Measurements from ENCODE around the gene COX20.

Gene COX20

DNA sequence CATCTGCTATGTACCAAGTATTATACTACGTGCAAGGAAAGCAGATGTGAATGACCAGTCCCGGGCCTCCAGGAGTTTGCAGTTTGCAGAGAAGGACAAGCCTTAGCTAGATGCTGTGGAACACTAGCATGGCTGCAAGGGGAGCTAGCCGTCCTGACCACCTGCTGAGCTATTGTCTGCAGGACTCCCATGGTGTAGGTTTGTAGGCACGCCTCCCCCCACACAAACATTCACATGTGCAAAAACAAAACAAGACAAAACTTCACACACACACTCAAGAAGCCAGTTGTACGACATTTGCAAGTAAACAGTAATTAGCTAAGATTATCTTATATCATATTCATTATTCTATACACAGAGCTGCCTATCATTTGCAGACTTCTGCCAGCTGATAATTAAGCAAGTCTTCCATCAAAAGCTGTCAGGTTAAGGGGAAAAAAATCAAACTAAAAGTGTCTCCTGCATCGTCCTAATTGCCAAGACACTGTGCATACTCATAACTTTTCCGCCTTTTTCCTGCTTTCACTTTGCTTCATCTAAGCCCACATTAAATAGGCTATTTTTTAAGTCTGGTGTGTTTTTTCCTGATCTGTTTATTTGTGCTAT, 39.6 kb downstream of the COX20 start:
- no peak for DNase-seq (ENCODE audit: low read depth, low spot score)

DNA sequence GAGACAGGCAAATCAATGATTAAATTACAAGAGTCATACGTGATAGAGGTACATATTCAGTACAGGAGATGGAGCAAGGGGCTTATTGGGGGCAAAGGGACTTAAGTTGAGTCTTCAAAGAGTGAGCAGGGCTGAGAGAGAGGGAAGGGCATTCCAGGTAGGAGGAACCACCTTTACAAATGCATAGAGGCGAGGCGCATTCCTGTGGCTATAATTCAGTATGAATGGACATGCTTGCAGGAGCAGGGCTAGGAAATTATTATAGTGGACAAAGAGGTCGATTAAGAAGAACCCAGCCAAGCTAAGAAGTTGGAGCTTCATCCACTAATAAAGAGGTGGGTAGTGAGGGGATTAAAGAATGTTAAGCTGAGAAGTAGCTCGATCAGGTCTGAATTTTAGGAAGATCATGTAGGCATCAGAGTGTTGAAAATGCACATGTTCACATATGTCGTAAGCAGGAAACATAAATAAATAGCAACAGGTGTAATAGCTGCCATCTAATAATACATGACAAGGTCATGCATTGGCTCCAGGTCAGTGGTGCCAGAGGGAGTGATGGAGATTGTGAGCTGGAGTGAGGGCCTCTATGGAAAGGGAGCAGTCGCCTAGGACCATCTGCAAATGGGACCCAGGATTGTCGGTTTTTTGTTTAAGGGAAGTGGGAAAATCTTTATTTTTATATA, 40.9 kb downstream of the COX20 start:
- DNase-seq (ENCODE audit: low read depth, low spot score): no peak

DNA sequence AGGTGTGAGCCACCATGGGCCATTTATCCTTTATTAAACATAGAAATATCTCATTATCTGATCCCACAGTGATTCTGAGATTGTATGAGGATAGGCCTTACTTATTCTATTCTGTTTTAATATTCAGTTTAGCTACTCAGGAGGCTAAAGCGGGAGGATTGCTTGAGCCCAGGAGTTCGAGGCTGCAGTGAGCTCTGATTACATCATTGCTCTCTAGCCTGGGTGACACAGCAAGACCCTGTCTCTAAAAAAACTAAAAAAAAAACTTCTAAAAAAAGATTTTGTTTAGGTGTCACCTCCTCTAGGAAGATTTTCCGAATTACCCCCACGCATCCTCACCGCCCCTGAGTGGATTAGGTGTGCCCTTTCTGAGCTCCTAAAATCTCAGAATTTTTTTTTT, 43.2 kb downstream of the COX20 start:
- DNase-seq (ENCODE audit: low read depth, low spot score): no peak

DNA sequence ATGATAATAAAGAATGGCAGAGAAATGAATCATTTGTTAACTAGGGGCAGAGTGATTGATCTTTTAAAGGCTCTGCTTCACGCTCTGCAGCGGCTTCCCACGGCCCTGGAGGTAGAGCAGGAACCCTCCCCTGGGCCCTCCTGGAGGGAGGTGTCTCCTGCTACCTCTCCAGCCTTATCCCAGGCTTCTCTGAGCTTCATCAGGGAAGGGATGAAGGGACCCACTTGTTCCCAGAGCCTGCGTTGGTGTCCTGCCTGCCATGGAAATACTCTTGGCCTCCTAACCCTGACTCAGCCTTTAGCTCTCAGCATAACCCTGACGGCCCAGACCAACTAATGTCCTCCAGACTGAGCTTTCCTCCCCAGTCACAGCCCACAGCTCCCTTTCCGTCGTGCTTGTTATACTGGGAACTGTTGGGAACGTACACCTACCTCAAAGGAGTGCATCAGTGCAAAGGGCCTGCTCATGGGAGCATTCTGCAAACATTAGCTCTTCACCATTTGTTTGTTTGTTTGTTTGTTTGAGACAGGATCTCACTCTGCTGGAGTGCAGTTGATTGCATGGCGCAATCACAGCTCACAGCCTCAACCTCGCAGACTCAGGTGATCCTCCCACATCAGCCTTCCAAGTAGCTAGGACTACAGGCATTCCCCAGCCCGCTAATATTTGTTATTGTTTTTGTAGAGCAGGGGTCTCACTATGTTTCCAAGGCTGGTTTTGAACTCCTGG, 46.3 kb downstream of the COX20 start:
- no peak for DNase-seq (ENCODE audit: low read depth, low spot score)

DNA sequence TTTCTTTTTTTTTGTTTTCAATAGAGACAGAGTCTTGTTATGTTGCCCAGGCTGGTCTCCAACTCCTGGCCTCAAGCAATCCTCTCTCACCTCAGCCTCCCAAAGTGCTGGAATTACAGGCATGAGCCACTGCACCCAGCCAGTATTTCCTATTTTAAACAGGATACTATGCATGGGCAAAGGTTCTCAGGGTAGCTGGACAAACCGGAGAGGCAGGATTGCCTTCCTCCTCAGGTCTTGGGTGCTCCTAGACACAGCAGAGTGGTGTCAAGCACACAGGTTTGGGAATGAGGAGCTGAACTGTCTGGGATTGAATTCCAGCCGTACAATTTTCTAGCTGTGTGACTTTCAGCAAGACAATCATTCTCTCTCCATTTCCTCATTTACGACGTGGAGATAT, 51.8 kb downstream of the COX20 start:
- DNase-seq (ENCODE audit: low read depth, low spot score): no peak

DNA sequence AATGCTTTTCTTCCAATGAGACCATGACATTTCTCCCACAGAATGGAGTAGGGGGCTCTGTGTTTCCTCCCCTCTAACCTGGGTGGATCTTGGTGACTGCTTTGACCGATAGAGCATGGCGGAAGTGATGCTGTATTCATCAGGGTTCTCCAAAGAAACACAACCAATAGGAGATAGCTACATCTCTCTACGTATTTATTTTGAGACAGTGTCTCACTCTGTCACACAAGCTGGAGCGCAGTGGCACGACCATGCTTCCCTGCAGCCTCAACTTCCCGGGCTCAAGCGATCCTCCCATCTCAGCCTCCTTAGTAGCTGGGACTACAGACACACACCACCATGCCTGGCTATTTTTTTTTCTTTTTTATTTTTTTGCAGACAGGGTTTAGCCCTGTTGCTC, 58.4 kb downstream of the COX20 start:
- DNase-seq (ENCODE audit: low read depth, low spot score): no peak
